Mesenteric fat pad (tissue), 1 donor: ENCODE data around the gene HEXIM2. TPM values are rescaled to one million over a fixed set of nuclear protein-coding genes. Genes with fewer than 3 reads are reported as not detected.
"Not testable (repeated sequence)": the region's sequence is repeated elsewhere in the genome, so short reads cannot be mapped to it uniquely, and the experiment has no call there.

Experiments used
- DNase-seq: peaks from one replicate; pipeline ENCODE4 v3.0.0-alpha.2; 2020; ENCODE audit warnings: low spot score
- total RNA-seq: library from RNA; stranded (reverse); fragmentation: NEBNext Ultra II Directional; extraction: Animal tissue kit (Norgen Biotek cat#: 25700); gene quantifications from one replicate; pipeline ENCODE4 v1.2.1, GENCODE V29; 2021
- donor health status: DM: yes; HTN: yes; CAD: no.

Gene HEXIM2
- total RNA-seq, 1 donor from 2014 or later, result 5.1 TPM

DNA sequence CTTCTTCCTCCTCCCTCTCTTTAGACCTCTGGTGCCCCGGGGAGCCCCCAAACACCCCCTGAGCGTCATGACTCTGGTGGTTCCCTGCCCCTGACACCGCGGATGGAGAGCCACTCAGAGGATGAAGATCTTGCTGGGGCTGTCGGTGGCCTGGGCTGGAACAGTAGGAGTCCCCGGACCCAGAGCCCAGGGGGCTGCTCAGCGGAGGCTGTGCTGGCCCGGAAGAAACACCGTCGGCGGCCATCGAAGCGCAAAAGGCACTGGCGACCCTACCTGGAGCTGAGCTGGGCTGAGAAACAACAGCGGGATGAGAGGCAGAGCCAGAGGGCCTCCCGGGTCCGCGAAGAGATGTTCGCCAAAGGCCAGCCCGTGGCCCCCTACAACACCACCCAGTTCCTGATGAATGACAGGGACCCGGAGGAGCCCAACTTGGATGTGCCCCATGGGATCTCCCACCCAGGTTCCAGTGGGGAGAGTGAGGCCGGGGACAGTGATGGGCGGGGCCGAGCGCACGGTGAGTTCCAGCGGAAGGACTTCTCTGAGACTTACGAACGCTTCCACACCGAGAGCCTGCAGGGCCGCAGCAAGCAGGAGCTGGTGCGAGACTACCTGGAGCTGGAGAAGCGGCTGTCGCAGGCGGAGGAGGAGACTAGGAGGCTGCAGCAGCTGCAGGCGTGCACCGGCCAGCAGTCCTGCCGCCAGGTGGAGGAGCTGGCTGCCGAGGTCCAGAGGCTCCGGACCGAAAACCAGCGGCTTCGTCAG is 7.5 kb downstream of the HEXIM2 start:
- no peak for DNase-seq

DNA sequence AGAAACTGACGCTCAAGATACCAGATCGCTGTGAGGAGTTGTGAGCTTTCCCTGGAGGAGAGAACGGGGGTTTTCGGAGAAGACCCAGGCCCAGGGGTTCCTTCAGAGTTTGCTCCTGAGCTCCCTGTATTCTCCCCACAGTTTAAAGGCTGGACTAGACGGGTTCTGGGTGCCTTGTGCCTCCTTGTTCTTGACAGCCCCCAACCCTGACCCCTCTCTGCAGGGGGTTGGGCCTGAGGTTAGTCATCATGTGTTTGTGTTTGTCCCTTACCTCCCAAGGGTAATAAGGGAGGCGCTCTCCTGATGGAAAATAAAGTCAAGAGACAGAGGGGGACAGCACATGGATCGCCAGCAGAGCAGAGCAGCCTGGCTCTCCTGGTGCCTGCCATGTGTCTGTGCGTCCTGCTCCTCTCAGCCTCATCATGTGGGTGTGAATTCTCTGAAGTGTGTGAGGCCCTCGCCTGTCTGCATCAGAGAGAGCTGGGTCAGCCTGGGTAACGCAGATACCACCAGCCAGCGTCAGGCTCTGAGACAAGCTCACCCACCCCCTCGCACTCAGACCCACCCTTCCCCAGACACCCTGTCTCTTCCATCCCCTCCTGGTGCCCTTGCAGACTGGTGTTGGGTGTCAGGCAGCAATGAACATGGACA is 8.7 kb downstream of the HEXIM2 start:
- DNase-seq, result no peak

DNA sequence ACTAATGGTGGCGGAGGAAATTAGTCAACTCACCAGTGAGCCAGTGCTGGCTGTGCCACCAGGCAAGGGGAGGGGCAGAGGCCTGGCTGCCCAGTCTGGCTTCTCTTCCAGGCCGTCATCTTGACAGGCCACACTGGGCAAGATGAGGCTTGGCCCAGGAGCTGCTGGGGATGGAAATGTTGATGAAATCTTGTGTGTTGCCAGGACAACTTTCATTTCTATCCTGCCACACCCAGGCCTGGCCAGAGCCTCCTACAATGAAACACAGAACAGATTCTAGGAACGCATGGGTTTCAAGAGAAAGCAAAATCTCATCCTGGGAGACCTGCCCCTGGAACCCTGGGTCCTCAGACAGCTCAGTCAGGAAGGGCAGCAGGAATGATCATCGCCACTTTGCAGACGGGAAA is 9.3 kb downstream of the HEXIM2 start:
- no peak for DNase-seq

DNA sequence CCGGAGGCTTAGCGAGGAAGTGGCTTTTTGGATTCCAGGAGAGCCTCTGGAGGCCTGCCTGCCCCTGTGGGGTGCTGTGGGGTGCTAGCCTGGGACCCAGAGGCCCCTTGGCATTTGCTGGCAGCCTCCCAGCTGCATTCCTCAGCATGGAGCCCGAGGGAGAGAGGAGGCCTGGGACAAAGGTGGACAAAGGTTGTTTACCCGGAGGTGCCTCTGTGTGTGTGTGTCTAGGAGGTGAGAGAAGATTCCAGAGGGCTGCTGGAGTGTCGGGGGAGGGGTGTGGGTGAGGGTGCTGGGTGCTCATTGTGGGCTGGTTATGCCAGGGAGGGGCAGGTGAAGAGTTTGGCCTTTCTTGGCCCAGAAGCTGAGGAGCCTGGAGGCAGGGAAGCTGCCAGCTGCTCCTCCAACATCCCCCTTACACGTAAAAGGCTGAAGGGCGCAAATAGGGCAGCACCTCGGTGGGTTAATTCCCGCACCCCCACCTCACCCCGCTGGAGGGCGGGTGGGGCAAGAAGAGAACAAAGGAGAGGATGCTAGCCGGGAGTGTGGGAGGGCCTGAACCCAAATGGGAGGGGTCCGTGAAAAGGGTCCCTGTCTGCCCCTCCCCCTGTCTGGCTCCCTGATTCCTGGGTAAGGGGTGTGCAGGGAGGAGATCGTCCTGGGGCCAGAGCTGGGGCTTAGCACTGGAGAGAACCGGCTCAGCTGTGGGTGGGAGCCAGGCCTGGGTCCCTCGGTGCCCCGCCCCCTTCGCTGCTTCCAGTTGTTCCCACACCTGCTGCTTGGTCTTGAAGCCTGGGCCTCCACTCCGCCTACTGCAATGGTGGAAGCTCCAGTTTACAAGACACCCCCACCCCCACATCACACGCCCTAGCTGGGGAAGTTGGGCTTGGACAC is 9.9 kb downstream of the HEXIM2 start:
- no peak for DNase-seq

DNA sequence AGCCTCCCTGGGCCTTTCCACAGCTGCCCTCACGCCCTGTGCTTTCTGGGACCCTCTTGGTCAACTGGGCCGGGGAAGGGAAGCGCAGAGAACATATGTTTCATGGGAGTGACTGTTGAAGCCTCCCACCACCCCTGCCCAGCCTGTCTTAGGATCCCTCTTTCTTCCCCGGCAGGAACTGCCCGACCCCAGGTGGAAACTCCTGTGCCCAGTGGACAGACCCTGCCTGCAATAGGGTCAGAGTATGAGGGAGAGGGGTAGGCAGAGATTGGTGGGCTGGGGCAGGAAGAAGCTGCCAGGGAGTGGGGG is 10.5 kb downstream of the HEXIM2 start:
- DNase-seq, result no peak

DNA sequence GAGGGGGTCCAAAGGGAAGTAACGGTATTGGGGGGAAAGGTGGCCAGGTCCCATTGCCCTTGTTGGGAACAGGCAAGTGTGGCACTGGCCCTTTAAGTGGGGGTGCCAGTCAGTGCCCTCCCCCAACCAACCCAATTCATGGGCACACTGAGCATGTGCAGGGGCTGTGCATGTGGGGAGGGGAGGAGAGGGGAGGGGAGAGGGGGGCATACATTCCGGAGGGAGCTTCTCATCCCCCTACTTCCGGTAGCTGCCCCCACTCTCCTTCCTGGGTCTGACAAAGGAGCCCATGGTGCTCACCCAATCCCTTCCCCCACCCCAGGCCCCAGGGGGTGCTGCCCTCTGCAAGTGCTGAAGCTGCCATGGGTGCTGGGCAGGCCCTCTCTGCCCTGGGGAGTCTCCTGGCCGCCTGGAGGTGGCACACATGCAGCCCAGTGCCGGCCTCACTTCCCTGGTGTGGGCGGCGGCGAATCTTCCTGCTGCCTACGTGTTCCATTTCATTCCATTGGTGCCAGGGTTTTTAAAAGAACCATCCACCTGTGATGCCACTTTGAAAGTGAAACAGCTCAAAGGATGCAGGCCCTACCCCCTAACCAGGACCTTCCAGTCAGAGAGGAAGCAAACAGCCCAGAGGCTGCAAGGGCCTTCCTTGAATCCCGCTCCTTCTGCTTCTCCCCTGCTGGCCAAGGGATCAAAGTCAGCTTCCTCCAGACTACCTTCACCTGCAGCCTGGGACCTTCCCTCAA is 11.0 kb downstream of the HEXIM2 start:
- no peak for DNase-seq

DNA sequence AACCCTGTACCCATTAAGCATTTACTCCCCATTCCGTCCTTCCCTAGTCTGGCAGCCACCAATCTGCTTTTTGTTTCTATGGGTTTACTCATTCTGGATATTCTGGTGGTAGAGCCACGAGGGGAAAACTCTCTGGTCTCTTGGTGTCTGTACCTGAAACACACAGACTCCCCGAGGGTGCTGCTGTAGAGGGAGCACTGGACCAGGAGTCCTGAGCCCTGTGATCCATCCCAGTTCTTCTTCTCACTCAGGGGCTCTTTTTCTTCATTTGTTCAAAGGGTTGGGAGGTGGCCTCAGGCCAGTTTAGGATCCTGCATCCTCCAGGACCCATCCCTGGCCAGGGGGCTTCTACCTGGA is 14.1 kb downstream of the HEXIM2 start:
- DNase-seq, result no peak

DNA sequence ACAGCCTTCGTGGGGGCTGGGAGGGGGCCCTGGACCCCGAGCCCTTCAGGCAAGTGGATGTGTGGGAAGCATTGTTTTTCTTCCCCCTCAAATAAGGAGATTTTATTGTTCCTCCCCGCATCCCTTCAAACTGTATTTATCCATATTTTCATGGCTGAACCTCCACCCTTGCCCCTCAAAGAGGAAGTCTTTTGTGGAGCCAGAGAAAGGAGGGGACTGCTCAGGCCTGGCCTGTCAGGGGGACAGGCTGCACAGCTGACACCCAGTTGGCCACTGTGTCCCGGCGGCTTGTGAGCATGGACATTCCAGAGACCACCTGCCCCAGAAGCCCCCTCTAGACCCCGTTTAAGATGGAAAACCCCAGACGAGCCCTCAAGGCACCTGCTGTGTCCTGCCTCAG is 15.9 kb downstream of the HEXIM2 start:
- no peak for DNase-seq

DNA sequence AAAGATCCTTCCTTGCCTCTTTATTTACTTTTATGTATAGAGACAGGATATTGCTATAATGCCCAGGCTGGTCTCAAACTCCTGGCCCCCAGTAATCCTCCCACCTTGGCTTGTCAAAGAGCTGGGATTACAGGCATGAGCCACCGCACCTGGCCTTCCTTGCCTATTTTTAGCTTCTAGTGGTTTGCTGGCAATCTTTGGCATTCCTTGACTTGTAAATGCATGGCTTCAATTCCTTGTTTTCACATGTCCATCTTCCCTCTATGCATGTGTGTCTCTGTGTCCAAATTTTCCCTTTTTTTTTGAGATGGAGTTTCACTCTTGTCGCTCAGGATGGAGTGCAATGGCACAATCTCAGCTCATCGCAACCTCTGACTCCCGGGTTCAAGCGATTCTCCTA is 22.5 kb downstream of the HEXIM2 start:
- DNase-seq, result no peak

DNA sequence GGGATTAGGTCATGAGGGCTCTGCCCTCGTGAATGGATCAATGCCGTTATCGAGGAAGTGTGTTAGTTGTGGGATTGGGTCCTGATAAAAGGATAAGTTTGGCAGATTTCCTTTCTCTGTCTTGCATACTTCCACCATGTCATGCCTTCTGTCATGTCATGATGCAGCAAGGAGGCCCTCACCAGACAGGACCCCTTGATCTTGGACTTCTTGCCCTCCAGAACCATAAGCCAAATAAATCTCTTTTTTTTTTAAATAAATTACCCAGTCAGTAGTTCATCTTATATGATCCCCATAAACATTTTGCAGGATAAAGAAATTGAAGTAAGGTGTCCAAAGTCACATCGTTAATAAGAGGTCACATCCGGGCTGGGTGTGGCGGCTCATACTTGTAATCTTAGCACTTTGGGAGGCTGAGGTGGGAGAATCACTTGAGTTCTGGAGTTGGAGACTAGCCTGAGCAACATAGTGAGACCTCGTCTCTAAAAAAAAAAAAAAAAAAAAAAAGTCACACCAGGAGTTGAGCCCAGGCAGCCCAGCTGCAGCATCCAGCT is 25.2 kb downstream of the HEXIM2 start:
- DNase-seq, result no peak

DNA sequence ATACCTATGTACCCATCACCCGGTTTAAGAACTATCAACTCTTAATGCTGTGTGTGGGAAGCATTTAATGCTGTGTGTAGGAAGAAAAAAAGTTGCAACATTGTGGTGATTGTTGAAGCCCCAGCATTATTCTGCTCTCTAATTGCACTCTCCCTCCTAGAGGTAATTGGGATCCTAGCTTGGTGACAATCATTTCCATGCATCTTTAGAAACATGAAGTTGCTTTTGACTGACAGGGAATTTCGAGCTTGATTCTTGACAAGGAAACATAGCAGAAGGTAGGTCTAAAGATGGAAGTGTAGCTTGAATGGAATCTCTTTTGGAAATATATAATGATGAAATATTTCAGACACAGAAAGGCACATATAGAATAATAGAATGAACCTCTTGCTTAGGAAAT is 27.3 kb downstream of the HEXIM2 start:
- DNase-seq, result no peak

DNA sequence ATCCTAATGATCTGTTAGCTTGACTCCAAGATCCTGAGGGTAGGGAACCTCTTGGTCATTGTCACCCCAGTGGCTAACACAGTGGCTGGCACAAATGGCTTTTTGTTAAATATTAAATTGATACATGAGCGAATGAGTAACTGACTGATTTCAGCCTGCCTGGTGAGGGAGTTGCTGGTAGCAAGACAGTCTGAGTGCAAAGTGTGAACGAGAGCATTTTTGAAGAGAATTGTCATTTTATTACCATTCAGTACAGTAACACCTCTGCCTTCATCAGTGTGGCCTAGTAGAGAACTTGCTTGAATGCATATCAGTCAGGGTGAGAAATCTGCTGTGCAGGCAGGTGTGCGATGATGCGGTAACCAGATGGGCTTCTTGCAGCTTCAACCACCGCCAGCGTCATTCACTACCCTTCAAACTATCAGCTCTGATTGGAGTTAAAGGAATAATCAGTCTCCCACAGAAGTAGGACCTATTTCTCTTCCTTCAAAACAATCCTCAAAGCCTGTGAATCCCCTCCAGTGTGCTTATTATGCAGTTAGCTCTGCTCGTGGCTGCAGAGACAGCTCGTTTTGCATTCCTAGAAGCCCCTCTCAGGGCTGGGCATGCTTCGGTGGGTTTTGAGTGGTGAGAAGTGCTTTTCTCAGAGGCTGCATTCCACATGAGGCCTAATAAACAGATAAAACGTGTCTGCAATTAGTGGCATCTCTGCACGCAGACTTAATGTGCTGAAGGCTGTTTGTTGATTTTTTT is 29.0 kb downstream of the HEXIM2 start:
- DNase-seq, result no peak

DNA sequence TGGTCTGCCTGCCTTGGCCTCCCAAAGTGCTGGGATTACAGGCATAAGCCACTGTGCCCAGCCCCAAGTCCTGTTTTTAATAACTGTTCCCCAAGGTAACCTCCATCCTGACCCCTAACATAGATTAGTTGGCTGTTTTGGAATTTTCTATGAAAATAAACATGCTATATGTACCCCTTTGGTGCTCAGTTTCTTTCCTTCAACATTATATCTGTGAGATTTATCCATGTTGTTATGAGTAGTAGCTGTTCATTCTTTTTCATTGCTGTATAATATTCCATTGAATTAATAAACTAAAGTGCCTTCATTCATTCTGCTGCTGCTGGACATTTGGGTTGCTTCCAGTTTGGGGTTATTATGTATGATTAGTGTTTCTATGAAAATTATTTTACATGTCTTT is 33.7 kb downstream of the HEXIM2 start:
- DNase-seq, result no peak

DNA sequence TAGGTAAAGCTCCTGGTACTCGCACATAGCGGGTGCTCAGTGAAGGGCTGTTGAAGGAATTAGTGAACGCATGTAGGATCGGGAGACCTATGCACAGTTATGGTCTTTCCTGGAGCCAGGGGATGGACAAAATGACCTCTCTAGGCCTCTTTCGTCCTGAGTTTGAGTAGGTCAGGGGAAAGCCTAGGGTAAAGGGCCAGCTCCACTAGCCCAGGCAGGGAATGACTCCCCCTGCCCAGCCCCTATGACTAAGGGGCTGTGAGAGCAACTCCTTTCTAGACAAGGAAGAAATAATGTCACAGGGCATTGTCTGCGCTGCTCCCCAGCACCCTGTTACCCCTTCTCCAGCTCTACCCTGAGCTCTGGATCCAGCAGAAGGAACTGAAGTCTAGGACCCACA is 35.4 kb downstream of the HEXIM2 start:
- DNase-seq, result no peak

DNA sequence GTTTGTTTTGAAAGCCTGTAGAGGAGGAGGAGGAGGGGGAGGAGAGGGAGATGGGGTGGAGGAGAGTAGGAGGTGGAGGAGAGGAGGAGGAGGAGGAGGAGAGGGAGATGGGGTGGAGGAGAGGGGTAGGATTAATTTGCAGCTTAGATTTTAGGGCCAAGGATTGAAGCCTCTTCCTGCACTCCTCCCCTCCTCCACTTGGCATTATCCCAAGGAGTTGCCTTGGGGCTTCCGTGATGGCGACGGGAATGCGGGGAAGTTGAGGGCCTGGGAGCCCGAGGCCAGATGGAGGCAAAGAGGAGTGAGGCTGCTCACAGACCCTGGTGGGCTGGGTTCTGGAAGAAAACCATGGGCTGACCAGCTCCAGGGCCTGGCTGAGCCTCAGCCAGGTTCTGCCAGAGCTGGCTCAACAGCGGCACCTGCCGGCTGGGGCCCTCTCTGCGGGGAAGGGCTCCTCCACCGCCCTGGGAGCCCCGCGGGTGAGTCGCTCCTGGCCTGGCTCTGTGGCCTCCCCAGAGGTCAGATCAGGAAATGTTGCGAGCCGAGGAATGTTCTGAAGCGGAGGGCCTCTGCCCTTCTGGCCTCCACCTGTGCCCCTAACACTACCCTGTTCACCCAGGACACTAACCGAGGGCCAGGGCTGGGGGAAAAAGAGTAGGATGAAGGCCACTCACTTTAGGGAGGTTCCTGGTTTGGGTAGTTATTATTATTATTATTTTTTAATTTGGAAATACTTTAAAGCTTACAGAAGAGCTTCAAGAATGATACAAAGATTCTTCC is 36.1 kb downstream of the HEXIM2 start:
- DNase-seq, result peak; percentile 98

DNA sequence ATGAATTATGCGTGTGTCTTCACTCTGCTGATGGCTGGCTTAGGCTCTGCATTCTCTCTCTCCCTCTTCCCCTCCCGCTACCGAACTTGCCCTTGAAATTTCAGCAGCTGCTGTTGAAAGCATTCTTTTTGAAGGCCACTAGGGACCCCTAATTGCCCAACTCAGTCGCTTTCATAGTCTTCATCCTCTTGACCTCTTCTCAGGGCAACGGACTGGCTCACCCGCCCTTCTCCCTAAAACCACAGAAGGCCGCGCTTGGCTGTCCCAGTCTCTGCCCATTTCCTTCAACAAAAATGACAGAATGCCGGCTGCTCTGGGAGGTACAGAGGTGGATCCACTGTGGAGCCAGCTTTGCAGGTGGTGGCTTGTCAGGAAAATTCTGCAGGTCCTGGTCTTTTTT is 39.0 kb downstream of the HEXIM2 start:
- no peak for DNase-seq

DNA sequence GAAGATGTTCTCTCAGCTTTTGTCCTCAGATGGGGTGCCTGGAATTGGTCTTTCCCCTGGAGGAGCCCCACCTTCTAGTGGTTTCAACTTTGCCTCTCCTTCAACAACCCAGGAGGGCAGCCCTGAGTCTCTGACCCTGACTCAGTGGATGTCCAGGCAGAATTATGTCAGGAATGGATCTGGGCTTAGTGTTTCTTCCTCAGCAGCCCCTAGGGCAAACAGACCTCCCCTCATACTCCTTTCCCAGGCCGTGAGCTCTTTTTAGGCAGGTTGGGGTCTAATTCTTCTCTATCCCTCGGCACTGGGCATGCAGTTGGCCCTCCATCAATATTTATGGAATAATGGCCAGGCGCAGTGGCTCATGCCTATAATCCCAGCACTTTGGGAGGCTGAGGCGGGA is 39.8 kb downstream of the HEXIM2 start:
- DNase-seq, result no peak

DNA sequence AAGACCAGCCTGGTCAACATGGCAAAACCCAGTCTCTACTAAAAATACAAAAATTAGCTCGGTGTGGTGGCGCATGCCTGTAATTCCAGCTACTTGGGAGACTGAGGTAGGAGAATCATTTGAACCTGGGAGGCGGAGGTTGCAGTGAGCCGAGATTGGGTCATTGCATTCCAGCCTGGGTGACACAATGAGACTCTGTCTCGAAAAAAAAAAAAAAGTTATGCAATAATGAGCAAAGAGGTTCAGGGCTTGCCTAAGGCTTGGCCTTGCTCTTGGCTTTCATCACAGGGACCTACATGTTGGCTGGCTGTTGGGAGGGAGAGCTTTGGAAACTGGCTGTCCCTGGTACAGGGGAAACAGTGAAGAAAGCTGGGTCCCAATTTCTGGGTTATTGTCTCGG is 40.2 kb downstream of the HEXIM2 start:
- not testable (repeated sequence) for DNase-seq

DNA sequence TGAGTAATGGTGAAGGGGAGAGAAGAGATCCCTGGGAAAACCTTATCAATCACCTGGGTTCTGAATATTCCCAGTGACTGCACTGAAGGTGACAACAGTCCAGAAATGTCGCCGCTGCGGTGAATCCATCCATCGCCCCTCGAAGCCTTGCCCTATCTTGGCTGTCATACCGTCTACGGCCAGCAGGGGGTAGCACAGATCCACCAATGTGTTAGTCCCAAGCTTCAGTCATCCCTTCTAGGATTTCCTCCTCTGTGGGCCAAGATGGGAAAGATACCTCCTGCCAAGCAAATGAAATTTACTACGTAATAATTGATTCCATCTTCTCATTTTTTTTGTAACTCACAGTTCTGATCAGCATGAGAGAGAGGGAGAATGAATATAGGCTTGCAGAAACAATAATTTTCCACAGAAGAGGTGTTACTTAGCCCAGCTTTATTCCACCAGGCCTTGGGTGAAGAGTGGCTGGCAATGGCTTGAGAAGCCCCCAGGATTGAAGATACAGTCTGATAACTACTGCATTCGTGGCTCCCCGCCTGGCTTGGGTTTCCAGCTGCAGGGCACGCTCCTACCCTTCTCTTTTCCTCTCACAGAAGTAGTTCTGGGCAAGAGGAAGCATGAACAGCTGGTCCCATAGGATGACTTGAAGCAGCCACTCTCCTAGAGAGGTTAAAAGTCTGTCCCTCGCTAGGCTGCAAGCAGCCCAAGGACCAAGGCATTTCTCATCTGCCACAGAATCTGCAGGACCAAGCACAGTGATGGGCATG is 57.4 kb downstream of the HEXIM2 start:
- DNase-seq, result no peak
